ENCODE data around the gene FBRS. TPM values are rescaled to one million over a fixed set of nuclear protein-coding genes. Genes with fewer than 3 reads are reported as not detected.

Gene FBRS
- total RNA-seq, 5 donors from 2014 or later (not counting 1 experiment from before 2014, with no cell fraction given): 159 to 186 (median 167) TPM

GRCh38 chr16:30619202-30619601, 39.0 kb upstream of the FBRS start:
- H3K4me1 ChIP-seq (ENCODE audit: control insufficient read depth in 1 of 2, extremely low read depth in 1 of 2, insufficient read depth in 2 of 2, low read length in 2 of 2): peaks cover 0 to 3% of the 10 kb centered on the region in 2 experiments
- no peaks in the 10 kb centered on the region for H3K9me3 ChIP-seq
- no peak overlapping the region for H3K4me3 ChIP-seq (ENCODE audit: control insufficient read depth in 1 of 2, extremely low read depth in 1 of 2, low read length in 1 of 2)
- Mint-ChIP-seq H3K27me3 (peaks cover 3 to 4% of the 10 kb centered on the region in 2 donors), H3K4me3 (no peak overlapping the region), H3K27ac (no peak overlapping the region), H3K9me3 (no peaks in the 10 kb centered on the region), H3K36me3 (no peaks in the 10 kb centered on the region), H3K4me1 (no peaks in the 10 kb centered on the region)
- no peak overlapping the region for H3K27ac ChIP-seq (ENCODE audit: low read length)
- WGBS (ENCODE audit: insufficient coverage): no CpG with 5 or more reads among the region's 4 CpGs
- ChIA-PET CTCF (no interaction called here), POLR2A (no interaction called here)
- H3K27me3 ChIP-seq (replicated peaks in 1 of 2; ENCODE audit: control insufficient read depth in 2 of 2, extremely low read depth in 1 of 2, insufficient read depth in 2 of 2, low read length in 1 of 2): peaks cover 0 to 2% of the 10 kb centered on the region in 2 experiments
- ATAC-seq (replicated peaks in 1 of 4) (no peak), DNase-seq (no peak)
- H3K36me3 ChIP-seq (ENCODE audit: control insufficient read depth in 2 of 2, extremely low read depth in 1 of 2, insufficient read depth in 1 of 2, low read length in 1 of 2): no peaks in the 10 kb centered on the region

DNA sequence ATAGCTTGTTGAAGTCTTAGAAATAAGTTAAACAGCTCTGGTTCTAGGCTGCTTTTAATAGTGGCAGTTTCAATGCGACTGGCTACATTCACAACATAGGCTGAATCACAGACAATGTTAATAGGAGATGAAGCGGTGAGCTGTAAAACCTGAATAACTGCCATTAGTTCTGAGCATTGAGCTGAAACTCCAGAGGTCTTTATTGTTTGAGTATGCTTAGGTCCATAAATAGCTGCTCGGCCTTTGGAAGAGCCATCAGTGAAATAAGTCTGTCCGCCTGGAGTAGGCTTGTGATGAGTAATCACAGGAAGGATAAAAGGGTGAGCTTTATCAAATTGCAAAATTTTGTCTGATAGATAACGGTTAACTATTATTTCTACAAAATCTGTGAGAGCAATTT, 38.6 kb upstream of the FBRS start:
- CTCF ChIA-PET: interaction anchor here (0.6 to 1.9 kb wide), 4 partner anchors 9 to 113 kb away, joined by 3 to 5 read pairs (median 4); partner anchors contain the start of gene ZNF689 (in 1 of the 2)
- POLR2A ChIA-PET: interaction anchor here in 1 of 2 donors (0.6 kb wide), 1 partner anchor 25 kb away, joined by 3 read pairs; no protein-coding TSS in a partner anchor
- H3K4me1 Mint-ChIP-seq: no peaks in the 10 kb centered on the region
- Histone ChIP-seq H3K36me3 (ENCODE audit: control insufficient read depth in 2 of 2, extremely low read depth in 1 of 2, insufficient read depth in 1 of 2, low read length in 1 of 2) (no peaks in the 10 kb centered on the region), H3K4me1 (ENCODE audit: control insufficient read depth in 1 of 2, extremely low read depth in 1 of 2, insufficient read depth in 2 of 2, low read length in 2 of 2) (peaks cover 0 to 3% of the 10 kb centered on the region in 2 experiments), H3K9me3 (no peaks in the 10 kb centered on the region), H3K27me3 (replicated peaks in 1 of 2; ENCODE audit: control insufficient read depth in 2 of 2, extremely low read depth in 1 of 2, insufficient read depth in 2 of 2, low read length in 1 of 2) (peaks cover 0 to 2% of the 10 kb centered on the region in 2 experiments), H3K4me3 (ENCODE audit: control insufficient read depth in 1 of 2, extremely low read depth in 1 of 2, low read length in 1 of 2) (no peak overlapping the region), H3K27ac (ENCODE audit: low read length) (no peak overlapping the region)
- no peaks in the 10 kb centered on the region for H3K36me3 Mint-ChIP-seq
- no peak overlapping the region for H3K4me3 Mint-ChIP-seq
- no peak for ATAC-seq (replicated peaks in 1 of 4)
- no peaks in the 10 kb centered on the region for H3K9me3 Mint-ChIP-seq
- no peak overlapping the region for H3K27ac Mint-ChIP-seq
- no peak for DNase-seq
- H3K27me3 Mint-ChIP-seq: peaks cover 3 to 4% of the 10 kb centered on the region in 2 donors
- 90% methylated on average over 2 of the region's 5 CpGs for WGBS (ENCODE audit: insufficient coverage)

GRCh38 chr16:30620169-30620568, 38.1 kb upstream of the FBRS start:
- H3K27me3 Mint-ChIP-seq: peaks cover 3 to 4% of the 10 kb centered on the region in 2 donors
- no peaks in the 10 kb centered on the region for H3K9me3 Mint-ChIP-seq
- Histone ChIP-seq H3K27me3 (replicated peaks in 1 of 2; ENCODE audit: control insufficient read depth in 2 of 2, extremely low read depth in 1 of 2, insufficient read depth in 2 of 2, low read length in 1 of 2) (peaks cover 0 to 2% of the 10 kb centered on the region in 2 experiments), H3K4me1 (ENCODE audit: control insufficient read depth in 1 of 2, extremely low read depth in 1 of 2, insufficient read depth in 2 of 2, low read length in 2 of 2) (peaks cover 0 to 2% of the 10 kb centered on the region in 2 experiments), H3K27ac (ENCODE audit: low read length) (no peak overlapping the region), H3K9me3 (no peaks in the 10 kb centered on the region), H3K4me3 (ENCODE audit: control insufficient read depth in 1 of 2, extremely low read depth in 1 of 2, low read length in 1 of 2) (no peak overlapping the region), H3K36me3 (ENCODE audit: control insufficient read depth in 2 of 2, extremely low read depth in 1 of 2, insufficient read depth in 1 of 2, low read length in 1 of 2) (no peaks in the 10 kb centered on the region)
- POLR2A ChIA-PET: interaction anchor here in 1 of 2 donors (0.6 kb wide), 1 partner anchor 24 kb away, joined by 3 read pairs; no protein-coding TSS in a partner anchor
- CTCF ChIA-PET: interaction anchor here (0.6 to 1.9 kb wide), 4 partner anchors 9 to 113 kb away, joined by 3 to 5 read pairs (median 4); partner anchors contain the start of gene ZNF689 (in 1 of the 2)
- H3K4me3 Mint-ChIP-seq: no peak overlapping the region
- WGBS (ENCODE audit: insufficient coverage): no CpG with 5 or more reads among the region's 3 CpGs
- H3K27ac Mint-ChIP-seq: no peak overlapping the region
- DNase-seq (no peak), ATAC-seq (replicated peaks in 1 of 4) (no peak)
- H3K36me3 Mint-ChIP-seq: no peaks in the 10 kb centered on the region
- H3K4me1 Mint-ChIP-seq: no peaks in the 10 kb centered on the region

- H3K27me3 Mint-ChIP-seq: peaks cover 3 to 4% of the 10 kb centered on the region in 2 donors
- Histone ChIP-seq H3K36me3 (ENCODE audit: control insufficient read depth in 2 of 2, extremely low read depth in 1 of 2, insufficient read depth in 1 of 2, low read length in 1 of 2) (no peaks in the 10 kb centered on the region), H3K4me3 (ENCODE audit: control insufficient read depth in 1 of 2, extremely low read depth in 1 of 2, low read length in 1 of 2) (no peak overlapping the region), H3K27ac (ENCODE audit: low read length) (no peak overlapping the region), H3K4me1 (ENCODE audit: control insufficient read depth in 1 of 2, extremely low read depth in 1 of 2, insufficient read depth in 2 of 2, low read length in 2 of 2) (no peaks in the 10 kb centered on the region), H3K27me3 (replicated peaks in 1 of 2; ENCODE audit: control insufficient read depth in 2 of 2, extremely low read depth in 1 of 2, insufficient read depth in 2 of 2, low read length in 1 of 2) (no peaks in the 10 kb centered on the region), H3K9me3 (no peaks in the 10 kb centered on the region)
- no peaks in the 10 kb centered on the region for H3K9me3 Mint-ChIP-seq
- CTCF ChIA-PET: no interaction called here
- DNase-seq: no peak
- POLR2A ChIA-PET: no interaction called here
- no peak for ATAC-seq (replicated peaks in 1 of 4)
- no peaks in the 10 kb centered on the region for H3K36me3 Mint-ChIP-seq
- no peak overlapping the region for H3K4me3 Mint-ChIP-seq
- WGBS (ENCODE audit: insufficient coverage): 86% methylated on average over 3 of the region's 5 CpGs
- H3K4me1 Mint-ChIP-seq: no peaks in the 10 kb centered on the region
- H3K27ac Mint-ChIP-seq: no peak overlapping the region
Measured at GRCh38 chr16:30621765-30622164, 36.5 kb upstream of the FBRS start.

GRCh38 chr16:30622455-30623032, 35.7 kb upstream of the FBRS start:
- Mint-ChIP-seq H3K27ac (no peak overlapping the region), H3K4me1 (no peaks in the 10 kb centered on the region), H3K9me3 (no peaks in the 10 kb centered on the region), H3K4me3 (no peak overlapping the region), H3K36me3 (no peaks in the 10 kb centered on the region), H3K27me3 (peaks cover 3 to 4% of the 10 kb centered on the region in 2 donors)
- no peak overlapping the region for H3K4me3 ChIP-seq (ENCODE audit: control insufficient read depth in 1 of 2, extremely low read depth in 1 of 2, low read length in 1 of 2)
- DNase-seq (no peak), ATAC-seq (replicated peaks in 1 of 4) (no peak)
- ChIA-PET CTCF (interaction anchor here in 1 of 2 donors (0.7 kb wide), 1 partner anchor 8 kb away, joined by 3 read pairs; no protein-coding TSS in a partner anchor), POLR2A (interaction anchor here in 1 of 2 donors (0.6 kb wide), 1 partner anchor 698 kb away, joined by 5 read pairs; no protein-coding TSS in a partner anchor)
- no peak overlapping the region for H3K27ac ChIP-seq (ENCODE audit: low read length)
- H3K27me3 ChIP-seq (replicated peaks in 1 of 2; ENCODE audit: control insufficient read depth in 2 of 2, extremely low read depth in 1 of 2, insufficient read depth in 2 of 2, low read length in 1 of 2): no peaks in the 10 kb centered on the region
- no peaks in the 10 kb centered on the region for H3K4me1 ChIP-seq (ENCODE audit: control insufficient read depth in 1 of 2, extremely low read depth in 1 of 2, insufficient read depth in 2 of 2, low read length in 2 of 2)
- no peaks in the 10 kb centered on the region for H3K9me3 ChIP-seq
- 77% methylated on average over 8 of the region's 10 CpGs for WGBS (ENCODE audit: insufficient coverage)
- no peaks in the 10 kb centered on the region for H3K36me3 ChIP-seq (ENCODE audit: control insufficient read depth in 2 of 2, extremely low read depth in 1 of 2, insufficient read depth in 1 of 2, low read length in 1 of 2)

DNA sequence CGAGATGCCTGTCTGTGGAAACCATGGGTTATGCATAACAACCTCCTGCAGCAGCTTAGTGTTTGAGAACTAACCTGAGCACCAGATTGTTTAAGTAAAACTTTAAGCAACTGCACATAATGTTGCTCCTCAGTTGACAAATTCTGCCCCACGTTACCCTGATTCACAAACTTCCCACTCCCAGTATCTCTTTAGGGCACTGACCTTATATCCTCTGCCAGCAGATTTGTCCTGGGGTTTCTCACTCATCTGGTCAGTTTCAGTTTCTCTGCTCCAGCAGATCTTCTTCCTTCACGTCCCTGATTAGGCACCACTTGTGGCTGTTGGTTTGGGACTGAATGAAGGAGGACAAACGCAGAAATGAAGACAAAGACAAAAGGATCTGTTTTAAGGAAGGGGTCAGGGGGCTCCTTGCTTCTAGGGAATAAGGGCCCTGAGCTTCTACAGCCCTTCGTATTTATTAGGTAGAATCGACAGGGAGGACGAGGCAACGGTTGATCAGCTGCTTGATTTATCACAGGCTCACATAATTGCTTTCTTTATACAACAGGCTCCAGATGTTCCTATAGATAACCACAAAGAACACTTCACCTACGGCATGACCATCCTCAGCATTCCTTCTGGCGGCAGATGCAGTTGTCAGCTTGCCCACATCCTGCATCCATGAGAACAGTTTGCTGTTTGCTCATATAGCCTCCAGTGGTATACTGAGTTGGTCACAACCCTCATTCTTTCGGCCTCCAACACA, 34.5 kb upstream of the FBRS start:
- Histone ChIP-seq H3K9me3 (no peaks in the 10 kb centered on the region), H3K27ac (ENCODE audit: low read length) (no peak overlapping the region), H3K4me1 (ENCODE audit: control insufficient read depth in 1 of 2, extremely low read depth in 1 of 2, insufficient read depth in 2 of 2, low read length in 2 of 2) (peaks cover 2 to 4% of the 10 kb centered on the region in 2 experiments), H3K4me3 (ENCODE audit: control insufficient read depth in 1 of 2, extremely low read depth in 1 of 2, low read length in 1 of 2) (no peak overlapping the region), H3K36me3 (ENCODE audit: control insufficient read depth in 2 of 2, extremely low read depth in 1 of 2, insufficient read depth in 1 of 2, low read length in 1 of 2) (no peaks in the 10 kb centered on the region), H3K27me3 (replicated peaks in 1 of 2; ENCODE audit: control insufficient read depth in 2 of 2, extremely low read depth in 1 of 2, insufficient read depth in 2 of 2, low read length in 1 of 2) (no peaks in the 10 kb centered on the region)
- DNase-seq (no peak), ATAC-seq (replicated peaks in 1 of 4) (no peak)
- Mint-ChIP-seq H3K9me3 (no peaks in the 10 kb centered on the region), H3K27me3 (peaks cover 3 to 4% of the 10 kb centered on the region in 2 donors), H3K4me1 (peaks cover 3 to 5% (median 3%) of the 10 kb centered on the region in 3 donors), H3K27ac (no peak overlapping the region), H3K36me3 (no peaks in the 10 kb centered on the region), H3K4me3 (no peak overlapping the region)
- 76% methylated on average over 7 of the region's 11 CpGs for WGBS (ENCODE audit: insufficient coverage)
- POLR2A ChIA-PET: no interaction called here
- CTCF ChIA-PET: interaction anchor here in 1 of 2 donors (0.6 kb wide), 1 partner anchor 27 kb away, joined by 4 read pairs; no protein-coding TSS in a partner anchor

All from T-cell (primary cell).